DOHH2 (cell line): Measurements from ENCODE around the gene UNC13A.

ENCODE experiments used
- H3F3A ChIP-seq: fragments of 200-600 bp; sonication (generic), shearing (Covaris generic); 2 replicates; pipeline ENCODE4 v1.6.0; 2016; ENCODE audit warnings: antibody characterized with exemption, mild to moderate bottlenecking; ENCODE audit not compliant: control insufficient read depth, insufficient read depth
- H3K27ac ChIP-seq: fragments of 200-600 bp; sonication (generic); 2 replicates; pipeline ENCODE4 v1.5.1; 2014; ENCODE audit warnings: low read depth, mild to moderate bottlenecking, low read length, moderate library complexity
- H3K27me3 ChIP-seq: fragments of 200-600 bp; sonication (generic); 2 replicates; pipeline ENCODE4 v1.6.1; 2014; ENCODE audit warnings: mild to moderate bottlenecking, low read length, mixed read lengths; ENCODE audit not compliant: control insufficient read depth
- H3K36me3 ChIP-seq: fragments of 200-600 bp; sonication (generic); 2 replicates; pipeline ENCODE4 v1.6.1; 2014; ENCODE audit warnings: mild to moderate bottlenecking, low read length, moderate library complexity, mixed read lengths; ENCODE audit not compliant: control insufficient read depth
- H3K4me1 ChIP-seq: fragments of 200-600 bp; sonication (generic); 2 replicates; pipeline ENCODE4 v1.6.1; 2014; ENCODE audit warnings: mild to moderate bottlenecking, low read length, mixed read lengths; ENCODE audit not compliant: control insufficient read depth
- H3K4me2 ChIP-seq: fragments of 200-600 bp; sonication (generic); 2 replicates; pipeline ENCODE4 v1.6.0; 2014; ENCODE audit warnings: mild to moderate bottlenecking, low read length, moderate library complexity
- H3K4me3 ChIP-seq: fragments of 200-600 bp; sonication (generic); 2 replicates; pipeline ENCODE4 v1.5.1; 2014; ENCODE audit warnings: mild to moderate bottlenecking, low read length, mixed read lengths
- H3K79me2 ChIP-seq: fragments of 200-600 bp; sonication (generic); 2 replicates; pipeline ENCODE4 v1.6.1; 2014; ENCODE audit warnings: mild to moderate bottlenecking, low read length, mixed read lengths; ENCODE audit not compliant: control insufficient read depth
- H3K9me2 ChIP-seq: fragments of 200-600 bp; sonication (generic); replicated peaks from 2 replicates; pipeline ENCODE4 v1.6.1; 2014; ENCODE audit warnings: mild to moderate bottlenecking, low read length, mixed read lengths; ENCODE audit not compliant: control insufficient read depth
- H3K9me3 ChIP-seq: fragments of 200-600 bp; sonication (generic); 2 replicates; pipeline ENCODE4 v1.6.1; 2014; ENCODE audit warnings: antibody characterized with exemption, low read length, mixed read lengths; ENCODE audit not compliant: control insufficient read depth, insufficient read depth
- H4K20me1 ChIP-seq: fragments of 200-600 bp; sonication (generic); 2 replicates; pipeline ENCODE4 v1.6.0; 2014; ENCODE audit warnings: low read depth, mild to moderate bottlenecking, antibody characterized with exemption, low read length, moderate library complexity; ENCODE audit not compliant: control insufficient read depth, insufficient read depth
- EZH2phosphoT487 ChIP-seq: fragments of 200-600 bp; sonication (generic); IDR thresholded peaks from 2 replicates; pipeline ENCODE4 v1.6.1; 2017; ENCODE audit warnings: borderline replicate concordance, mild to moderate bottlenecking, antibody characterized with exemption, low read length, moderate library complexity, mixed read lengths
- TF ChIP-seq, protein P1 (sequence below): fragments of 200-600 bp; sonication (generic); IDR thresholded peaks from one replicate; pipeline ENCODE4 v1.5.1; 2014; ENCODE audit warnings: antibody characterized with exemption, mild to moderate bottlenecking, low read depth, low read length; ENCODE audit not compliant: poor library complexity, severe bottlenecking

UNC13A gene

DNA sequence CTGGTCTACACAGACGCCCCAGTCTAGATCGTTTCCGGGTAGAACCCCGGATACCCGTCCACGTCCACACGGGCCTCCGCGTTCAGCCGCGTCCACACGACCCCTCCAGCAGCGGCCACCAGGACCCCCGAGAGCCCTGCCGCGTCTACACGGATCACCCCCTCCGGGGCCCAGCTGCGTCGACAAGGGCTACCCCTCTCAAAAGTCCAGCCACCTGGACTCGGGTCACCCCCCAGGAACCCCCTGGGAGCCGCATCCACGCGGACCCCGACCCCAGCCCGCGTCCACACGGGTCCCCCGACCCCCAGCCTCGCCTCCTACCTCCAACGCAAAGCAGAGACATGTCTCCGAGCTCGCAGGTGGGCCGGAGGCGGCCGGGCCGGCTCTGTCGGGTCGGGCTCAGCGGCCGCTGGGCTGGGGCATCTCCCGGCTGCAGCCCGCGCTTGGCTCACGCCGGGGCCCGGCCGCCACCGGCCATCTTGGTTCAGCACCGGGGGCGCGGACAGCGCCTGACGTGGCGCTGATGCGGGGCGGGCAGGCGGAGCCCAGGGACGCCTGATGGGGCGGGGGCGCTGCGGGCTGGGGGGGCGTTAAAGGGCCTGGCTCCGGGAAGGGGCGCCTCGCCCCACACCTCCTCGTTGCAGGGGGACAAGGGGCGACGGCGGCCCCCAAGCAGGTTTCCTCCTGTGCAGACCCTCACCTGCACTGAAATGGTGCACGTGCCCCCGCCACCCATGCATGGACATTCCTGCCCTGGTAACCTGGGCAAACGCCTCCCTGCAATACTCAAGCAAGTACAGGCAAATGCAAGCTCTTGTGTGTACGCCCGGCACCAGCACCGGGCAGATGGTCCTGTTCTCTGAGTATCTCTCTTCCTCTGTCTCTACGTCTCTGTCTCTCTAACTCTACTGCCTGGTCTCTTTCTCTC, at the start of gene UNC13A:
UNC13A (minus strand) TSS at position 498 of the 928 bp plus-strand sequence; CDS start at position 343, 155 bp downstream.
- H4K20me1 ChIP-seq: no peaks in the 10 kb centered on the region
- no peaks in the 10 kb centered on the region for H3K79me2 ChIP-seq
- TF ChIP-seq, protein P1, sequence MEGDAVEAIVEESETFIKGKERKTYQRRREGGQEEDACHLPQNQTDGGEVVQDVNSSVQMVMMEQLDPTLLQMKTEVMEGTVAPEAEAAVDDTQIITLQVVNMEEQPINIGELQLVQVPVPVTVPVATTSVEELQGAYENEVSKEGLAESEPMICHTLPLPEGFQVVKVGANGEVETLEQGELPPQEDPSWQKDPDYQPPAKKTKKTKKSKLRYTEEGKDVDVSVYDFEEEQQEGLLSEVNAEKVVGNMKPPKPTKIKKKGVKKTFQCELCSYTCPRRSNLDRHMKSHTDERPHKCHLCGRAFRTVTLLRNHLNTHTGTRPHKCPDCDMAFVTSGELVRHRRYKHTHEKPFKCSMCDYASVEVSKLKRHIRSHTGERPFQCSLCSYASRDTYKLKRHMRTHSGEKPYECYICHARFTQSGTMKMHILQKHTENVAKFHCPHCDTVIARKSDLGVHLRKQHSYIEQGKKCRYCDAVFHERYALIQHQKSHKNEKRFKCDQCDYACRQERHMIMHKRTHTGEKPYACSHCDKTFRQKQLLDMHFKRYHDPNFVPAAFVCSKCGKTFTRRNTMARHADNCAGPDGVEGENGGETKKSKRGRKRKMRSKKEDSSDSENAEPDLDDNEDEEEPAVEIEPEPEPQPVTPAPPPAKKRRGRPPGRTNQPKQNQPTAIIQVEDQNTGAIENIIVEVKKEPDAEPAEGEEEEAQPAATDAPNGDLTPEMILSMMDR: no peak
- no peak for TF ChIP-seq EZH2phosphoT487
- no peaks in the 10 kb centered on the region for H3K9me3 ChIP-seq
- no peaks in the 10 kb centered on the region for H3K9me2 ChIP-seq
- H3K27me3 ChIP-seq: peaks cover 40% of the 10 kb centered on the region
- no peak within 1 kb of the TSS for H3K4me3 ChIP-seq
- no peak within 1 kb of the TSS for H3K27ac ChIP-seq
- H3K36me3 ChIP-seq: no peaks in the 10 kb centered on the region
- H3K4me2 ChIP-seq: no peak within 1 kb of the TSS
- H3F3A ChIP-seq: no peaks in the 10 kb centered on the region
- H3K4me1 ChIP-seq: peaks cover 6% of the 10 kb centered on the region; the same call in 1 of the 2 replicates

DNA sequence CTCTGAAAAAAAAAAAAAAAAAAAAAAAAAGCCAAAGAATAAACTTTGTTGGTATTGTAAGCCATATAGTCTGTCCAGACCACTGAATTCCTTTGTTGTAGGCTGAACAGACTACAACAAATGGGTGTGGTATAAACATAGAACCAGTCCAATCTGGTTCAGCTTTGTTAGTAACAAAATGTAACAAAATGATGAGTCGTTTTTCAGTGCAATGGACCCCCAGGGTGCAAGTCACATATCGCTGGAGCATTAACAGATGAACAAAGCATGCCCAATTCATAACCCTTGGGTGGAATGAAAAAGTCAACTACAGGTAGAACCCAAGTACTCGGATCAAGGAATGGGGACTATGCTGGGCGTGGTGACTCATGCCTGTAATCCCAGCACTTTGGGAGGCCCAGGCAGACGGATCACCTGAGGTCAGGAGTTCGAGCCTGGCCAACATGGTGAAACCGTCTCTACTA, 49.6 kb upstream of the UNC13A start:
- peaks cover under 1% of the 10 kb centered on the region for H3K79me2 ChIP-seq
- no peak overlapping the region for H3K4me3 ChIP-seq
- H3K27ac ChIP-seq: no peak overlapping the region
- no peak overlapping the region for H3K4me2 ChIP-seq
- no peaks in the 10 kb centered on the region for H3K9me3 ChIP-seq
- H3K4me1 ChIP-seq: peaks cover 40% of the 10 kb centered on the region
- no peaks in the 10 kb centered on the region for H4K20me1 ChIP-seq
- H3K27me3 ChIP-seq: no peaks in the 10 kb centered on the region
- H3K9me2 ChIP-seq: no peaks in the 10 kb centered on the region
- H3F3A ChIP-seq: peaks cover 11% of the 10 kb centered on the region; the same call in 1 of the 2 replicates
- peaks cover 26% of the 10 kb centered on the region for H3K36me3 ChIP-seq
- TF ChIP-seq, protein P1: no peak
- no peak for TF ChIP-seq EZH2phosphoT487

DNA sequence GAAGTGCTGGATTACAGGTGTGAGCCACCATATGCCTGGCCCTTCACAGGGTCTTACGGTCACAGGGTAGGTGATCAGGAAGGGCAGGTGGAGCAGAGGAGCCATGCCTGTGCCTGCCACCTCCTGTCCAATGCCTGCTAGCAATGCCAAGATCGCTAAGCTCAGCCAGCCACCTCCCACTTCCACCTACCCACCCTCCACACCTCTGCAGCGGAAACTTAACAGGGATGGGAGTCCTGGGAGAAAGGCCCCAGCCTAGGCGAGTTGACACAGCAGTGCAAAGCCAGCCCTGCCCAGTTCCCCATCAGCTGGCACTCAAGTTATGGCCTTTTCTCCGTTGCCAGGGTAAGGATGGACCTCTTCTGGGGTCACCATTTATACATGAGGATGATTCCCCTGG, 47.3 kb upstream of the UNC13A start:
- Histone ChIP-seq H3K9me3 (no peaks in the 10 kb centered on the region), H4K20me1 (no peaks in the 10 kb centered on the region), H3K27me3 (no peaks in the 10 kb centered on the region), H3K79me2 (peaks cover 20% of the 10 kb centered on the region), H3K4me3 (no peak overlapping the region), H3F3A (peaks cover 11% of the 10 kb centered on the region; the same call in 1 of the 2 replicates), H3K4me2 (no peak overlapping the region), H3K36me3 (peaks cover 46% of the 10 kb centered on the region), H3K27ac (no peak overlapping the region), H3K9me2 (no peaks in the 10 kb centered on the region), H3K4me1 (peaks cover 26% of the 10 kb centered on the region)
- TF ChIP-seq EZH2phosphoT487: no peak
- TF ChIP-seq, protein P1: no peak
